Gastroesophageal sphincter (tissue), 4 donors: ENCODE measurements around the gene RYR3. TPM values are rescaled to one million over a fixed set of nuclear protein-coding genes. Genes with fewer than 3 reads are reported as not detected.

Experiments used
- ATAC-seq: fragments of 150-250 bp; one replicate; pipeline ENCODE4 v1.9.1; 2016; ENCODE audit warnings: mild to moderate bottlenecking, moderate library complexity
- H3K27ac ChIP-seq, 4 donors: fragments of 200-600 bp; sonication (generic) in 3 of 4; 1 replicate in 3 of 4; 2 replicates in 1 of 4; pipeline ENCODE4 v1.5.1; 2016 to 2019
- H3K27me3 ChIP-seq: fragments of 200-600 bp; sonication (generic); one replicate; pipeline ENCODE4 v1.5.1; 2019
- H3K36me3 ChIP-seq, 2 donors: fragments of 200-600 bp; sonication (generic); one replicate each; pipeline ENCODE4 v1.5.1; 2019; ENCODE audit warnings: control low read depth in 1 of 2
- H3K4me1 ChIP-seq, 3 donors: fragments of 200-600 bp; sonication (generic); 1 replicate in 2 of 3; 2 replicates in 1 of 3; pipeline ENCODE4 v1.5.1; 2016 to 2019; ENCODE audit warnings: control low read depth in 2 of 3
- H3K4me3 ChIP-seq, 2 donors: fragments of 200-600 bp; sonication (generic); one replicate each; pipeline ENCODE4 v1.5.1; 2019; ENCODE audit warnings: mild to moderate bottlenecking in 1 of 2, moderate library complexity in 1 of 2
- H3K9me3 ChIP-seq, 3 donors: fragments of 200-600 bp; sonication (generic); one replicate each; pipeline ENCODE4 v1.5.1; 2017 to 2019; ENCODE audit warnings: control low read depth in 2 of 3
- EP300 ChIP-seq: sonication (generic); formaldehyde crosslinking; IDR thresholded peaks from one replicate; pipeline ENCODE4 v1.6.1; 2017; ENCODE audit warnings: antibody characterized with exemption, mild to moderate bottlenecking
- POLR2A ChIP-seq, 2 donors: fragments of 450-650 bp; IDR thresholded peaks; one replicate each; pipeline ENCODE4 v1.6.1; 2017; ENCODE audit warnings: antibody characterized with exemption in 2 of 2, mild to moderate bottlenecking in 2 of 2, moderate library complexity in 1 of 2
- POLR2AphosphoS5 ChIP-seq: sonication (generic); formaldehyde crosslinking; IDR thresholded peaks from one replicate; pipeline ENCODE4 v1.6.1; 2017; ENCODE audit warnings: antibody characterized with exemption
- WGBS, 2 donors: methylation state at CpG; one replicate each; pipeline ENCODE4 v1.1.5; 2018; ENCODE audit warnings: low coverage in 1 of 2; 5-methylcytosine and 5-hydroxymethylcytosine counted together
- total RNA-seq, 4 donors: library from RNA; depleted of rRNA; stranded (reverse); fragments of >200 nt; gene quantifications; one replicate each; pipeline ENCODE4 v1.1.0, GENCODE V29; 2016
- TF ChIP-seq, protein P1 (sequence below), 4 experiments: fragments of 200-600 bp in 2 of 4; fragments of 450-650 bp in 2 of 4; sonication (generic) in 1 of 4; IDR thresholded peaks; one replicate each; pipeline ENCODE4 v1.5.1; 2017 to 2019; ENCODE audit warnings: antibody characterized with exemption in 4 of 4, mild to moderate bottlenecking in 2 of 4, moderate library complexity in 2 of 4

Gene RYR3
- total RNA-seq, 4 donors from 2014 or later: 3.5 to 10.2 (median 6.2) TPM

DNA sequence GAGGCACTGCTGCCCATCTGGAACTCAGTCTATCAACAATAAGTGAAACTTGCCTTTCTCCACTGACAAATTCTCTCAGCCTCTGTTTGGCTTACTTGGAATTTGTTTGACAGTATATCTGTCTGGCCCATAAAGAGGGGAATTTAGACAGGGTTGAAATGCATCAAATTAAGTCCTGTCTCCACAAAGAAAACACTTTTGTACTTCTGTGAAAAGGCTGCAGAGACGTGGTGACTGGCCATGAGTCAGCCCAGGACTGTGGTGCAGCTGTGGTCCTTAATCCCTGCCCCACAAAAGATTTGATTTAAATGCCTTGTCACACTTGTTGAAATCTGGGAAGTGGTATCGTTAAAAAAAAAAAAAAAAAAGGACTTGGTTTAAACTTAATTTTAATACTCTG lies 47.5 kb downstream of the RYR3 start:
- no peaks in the 10 kb centered on the region for H3K27me3 ChIP-seq
- no peaks in the 10 kb centered on the region for H3K36me3 ChIP-seq
- no peaks in the 10 kb centered on the region for H3K4me1 ChIP-seq
- no peak overlapping the region for H3K4me3 ChIP-seq
- TF ChIP-seq POLR2AphosphoS5 (no peak), POLR2A (IDR thresholded peaks at IDR 0.05) (no peak), EP300 (no peak)
- TF ChIP-seq, protein P1, sequence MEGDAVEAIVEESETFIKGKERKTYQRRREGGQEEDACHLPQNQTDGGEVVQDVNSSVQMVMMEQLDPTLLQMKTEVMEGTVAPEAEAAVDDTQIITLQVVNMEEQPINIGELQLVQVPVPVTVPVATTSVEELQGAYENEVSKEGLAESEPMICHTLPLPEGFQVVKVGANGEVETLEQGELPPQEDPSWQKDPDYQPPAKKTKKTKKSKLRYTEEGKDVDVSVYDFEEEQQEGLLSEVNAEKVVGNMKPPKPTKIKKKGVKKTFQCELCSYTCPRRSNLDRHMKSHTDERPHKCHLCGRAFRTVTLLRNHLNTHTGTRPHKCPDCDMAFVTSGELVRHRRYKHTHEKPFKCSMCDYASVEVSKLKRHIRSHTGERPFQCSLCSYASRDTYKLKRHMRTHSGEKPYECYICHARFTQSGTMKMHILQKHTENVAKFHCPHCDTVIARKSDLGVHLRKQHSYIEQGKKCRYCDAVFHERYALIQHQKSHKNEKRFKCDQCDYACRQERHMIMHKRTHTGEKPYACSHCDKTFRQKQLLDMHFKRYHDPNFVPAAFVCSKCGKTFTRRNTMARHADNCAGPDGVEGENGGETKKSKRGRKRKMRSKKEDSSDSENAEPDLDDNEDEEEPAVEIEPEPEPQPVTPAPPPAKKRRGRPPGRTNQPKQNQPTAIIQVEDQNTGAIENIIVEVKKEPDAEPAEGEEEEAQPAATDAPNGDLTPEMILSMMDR (IDR thresholded peaks at IDR 0.05): no peak
- H3K9me3 ChIP-seq: no peaks in the 10 kb centered on the region
- ATAC-seq: no peak
- no peak overlapping the region for H3K27ac ChIP-seq
- WGBS, 2 donors: 31 to 38% methylated on average over 2 of the region's 2 CpGs

DNA sequence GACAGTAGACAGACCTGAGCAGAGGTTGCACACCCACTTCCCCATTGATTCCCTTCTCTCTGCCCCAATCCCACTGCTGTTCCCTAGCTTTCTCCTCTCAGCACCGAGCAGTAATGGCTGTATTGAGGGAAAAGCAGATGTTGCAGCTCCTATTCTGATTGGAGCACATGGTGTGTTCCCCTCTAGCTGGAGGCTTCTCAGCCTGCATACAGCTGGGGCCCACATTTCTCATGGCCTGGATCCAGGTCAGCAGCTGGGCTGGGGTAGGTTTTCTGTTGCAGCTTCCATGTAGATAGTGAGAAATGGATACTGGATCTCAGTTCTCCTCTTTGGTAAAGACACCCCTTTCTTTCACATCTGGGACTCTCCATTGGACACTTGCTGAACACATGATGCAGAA lies 50.1 kb downstream of the RYR3 start:
- H3K4me1 ChIP-seq: no peaks in the 10 kb centered on the region
- no CpG with 5 or more reads among the region's 1 CpG for WGBS, 2 donors
- ATAC-seq: no peak
- H3K27me3 ChIP-seq: no peaks in the 10 kb centered on the region
- TF ChIP-seq, protein P1 (IDR thresholded peaks at IDR 0.05): no peak
- TF ChIP-seq EP300 (no peak), POLR2A (IDR thresholded peaks at IDR 0.05) (no peak), POLR2AphosphoS5 (no peak)
- H3K27ac ChIP-seq: no peak overlapping the region
- no peak overlapping the region for H3K4me3 ChIP-seq
- no peaks in the 10 kb centered on the region for H3K9me3 ChIP-seq
- H3K36me3 ChIP-seq: no peaks in the 10 kb centered on the region

DNA sequence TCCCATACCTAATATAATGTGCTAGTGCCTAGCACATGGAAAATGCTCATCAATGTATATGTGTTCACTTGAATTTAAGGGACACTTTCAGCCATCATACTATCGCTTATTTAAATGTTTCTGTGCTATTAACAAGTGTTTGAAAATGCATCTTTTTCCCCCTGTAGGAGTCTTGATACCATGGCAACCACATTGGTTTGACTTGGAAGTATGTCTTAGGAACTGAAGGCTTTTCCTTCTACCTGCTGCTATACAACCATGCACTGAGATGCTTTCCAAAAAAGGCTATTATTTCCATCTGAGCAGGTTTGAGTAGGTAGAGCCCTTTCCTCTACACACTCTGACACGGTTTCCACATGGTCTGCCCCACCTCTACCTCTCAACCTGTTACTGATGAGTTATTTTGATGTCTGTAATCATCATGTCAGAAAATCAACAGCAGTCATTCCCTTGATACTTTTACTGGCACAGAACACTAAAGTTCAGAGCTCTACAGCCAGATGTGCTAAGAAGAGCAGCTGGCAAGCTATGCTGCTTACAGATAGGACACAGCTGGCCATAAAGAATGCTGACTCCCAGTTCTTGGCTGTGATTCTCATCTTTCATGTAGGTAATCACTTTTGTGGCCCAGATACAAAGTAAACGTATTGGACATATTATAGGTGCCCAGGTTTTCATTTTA lies 59.3 kb downstream of the RYR3 start:
- ATAC-seq: no peak
- no peaks in the 10 kb centered on the region for H3K27me3 ChIP-seq
- H3K9me3 ChIP-seq: no peaks in the 10 kb centered on the region
- H3K36me3 ChIP-seq: no peaks in the 10 kb centered on the region
- no peaks in the 10 kb centered on the region for H3K4me1 ChIP-seq
- TF ChIP-seq, protein P1 (IDR thresholded peaks at IDR 0.05): no peak
- WGBS, 2 donors: 46 to 58% methylated on average over 3 of the region's 3 CpGs
- no peak overlapping the region for H3K27ac ChIP-seq
- H3K4me3 ChIP-seq: no peak overlapping the region

DNA sequence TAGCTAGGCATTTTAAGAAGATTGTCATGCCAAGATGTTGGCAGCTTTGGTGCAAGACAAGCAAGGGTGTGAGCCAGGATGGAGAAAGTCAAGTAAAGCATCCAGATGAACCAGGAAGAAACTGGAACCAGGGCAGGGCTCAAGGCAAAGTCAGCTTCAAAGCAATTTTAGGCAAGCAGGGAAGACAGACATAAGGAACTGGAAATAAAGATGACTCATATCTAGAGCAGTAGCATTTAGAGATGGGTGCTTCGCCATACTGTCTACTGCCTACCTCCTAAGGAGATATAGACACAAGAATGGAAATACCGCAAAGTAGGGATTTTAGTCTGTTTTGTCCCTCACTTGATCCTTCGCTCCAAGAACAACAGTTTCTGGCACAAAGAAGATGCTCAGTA lies 59.9 kb downstream of the RYR3 start:
- Histone ChIP-seq H3K4me1 (no peaks in the 10 kb centered on the region), H3K9me3 (no peaks in the 10 kb centered on the region), H3K36me3 (no peaks in the 10 kb centered on the region), H3K4me3 (no peak overlapping the region), H3K27me3 (no peaks in the 10 kb centered on the region), H3K27ac (no peak overlapping the region)
- TF ChIP-seq POLR2AphosphoS5 (no peak), POLR2A (IDR thresholded peaks at IDR 0.05) (no peak), EP300 (no peak)
- TF ChIP-seq, protein P1 (IDR thresholded peaks at IDR 0.05): no peak
- 90 to 94% methylated on average over 3 of the region's 3 CpGs for WGBS, 2 donors
- ATAC-seq: no peak

DNA sequence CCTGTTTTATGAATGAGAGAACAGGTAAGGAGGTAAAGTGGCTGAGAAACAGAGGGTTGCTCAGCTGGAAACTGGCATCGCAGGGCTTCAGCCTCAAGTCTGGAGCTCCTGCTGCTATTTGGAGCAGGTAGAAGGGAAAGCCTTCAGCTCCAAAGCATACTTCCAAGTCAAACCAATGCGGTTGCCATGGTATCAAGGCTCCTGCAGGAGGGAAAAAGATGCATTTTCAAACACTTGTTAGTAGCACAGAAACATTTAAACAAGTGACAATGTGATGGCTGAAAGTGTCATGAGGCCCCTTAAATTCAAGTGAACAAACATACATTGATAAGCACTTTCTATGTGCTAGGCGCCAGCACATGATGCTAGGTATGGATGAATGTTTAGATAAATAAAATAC lies 60.4 kb downstream of the RYR3 start:
- Histone ChIP-seq H3K4me3 (no peak overlapping the region), H3K4me1 (no peaks in the 10 kb centered on the region), H3K36me3 (no peaks in the 10 kb centered on the region), H3K27ac (no peak overlapping the region), H3K27me3 (no peaks in the 10 kb centered on the region), H3K9me3 (no peaks in the 10 kb centered on the region)
- WGBS, 2 donors: 77 to 91% methylated on average over 3 of the region's 3 CpGs
- ATAC-seq: no peak
- no peak for TF ChIP-seq POLR2AphosphoS5
- TF ChIP-seq EP300: no peak
- no peak for TF ChIP-seq POLR2A (IDR thresholded peaks at IDR 0.05)
- TF ChIP-seq, protein P1 (IDR thresholded peaks at IDR 0.05): no peak
